GM18519 (cell line): ENCODE results near the gene ROBO1.
"Not testable (repeated sequence)": the region's sequence is repeated elsewhere in the genome, so short reads cannot be mapped to it uniquely, and the experiment has no call there.

ENCODE experiments used
- ATAC-seq: cut with Tn5 transposase; IDR thresholded peaks from one replicate; pipeline ENCODE4 v1.9.1; 2021; ENCODE audit warnings: mild to moderate bottlenecking, moderate library complexity; ENCODE audit not compliant: unreplicated experiment, low FRiP score

ROBO1 gene

GRCh38 chr3:79187426-79187825, 580.4 kb downstream of the ROBO1 start:
- ATAC-seq = no peak

- ATAC-seq = no peak
These were observed 583.5 kb downstream of the ROBO1 start for GRCh38 chr3:79184251-79184650.

- ATAC-seq = no peak
These were observed 584.3 kb downstream of the ROBO1 start for GRCh38 chr3:79183496-79183895.

DNA sequence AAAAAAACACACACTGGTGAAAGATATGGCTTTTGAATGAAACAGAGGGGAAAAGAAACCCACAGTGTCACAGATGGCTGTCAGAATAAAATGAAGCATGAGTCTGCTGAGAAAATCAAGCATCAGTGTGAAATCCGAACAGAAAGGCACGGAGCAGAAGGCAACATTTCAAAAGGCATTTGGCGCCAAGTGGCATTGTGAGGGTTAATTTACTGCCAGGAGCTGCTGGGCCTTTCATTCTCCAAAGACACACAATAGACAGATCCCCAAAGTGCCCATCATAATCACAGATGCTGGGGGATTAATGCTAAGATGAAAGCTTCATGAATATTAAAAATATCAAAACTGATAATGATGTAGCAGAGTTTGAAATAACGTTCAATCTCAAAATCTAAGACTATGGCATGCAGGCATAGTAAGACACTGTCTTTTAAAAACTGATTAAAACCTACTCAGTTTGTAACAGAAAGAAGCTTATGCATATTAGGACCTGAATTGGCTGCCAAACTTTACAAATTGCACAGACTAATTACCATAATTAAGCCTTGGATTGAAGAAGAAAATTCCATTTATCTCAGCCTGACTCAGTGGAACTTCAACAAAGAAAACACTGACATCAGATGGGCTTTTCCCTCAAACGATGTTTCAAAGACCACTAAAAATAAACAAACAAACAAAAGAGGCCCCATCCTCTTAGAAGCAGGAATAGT, 589.2 kb downstream of the ROBO1 start:
- no peak for ATAC-seq

- ATAC-seq = no peak
These were observed 591.9 kb downstream of the ROBO1 start for GRCh38 chr3:79175870-79176269.

DNA sequence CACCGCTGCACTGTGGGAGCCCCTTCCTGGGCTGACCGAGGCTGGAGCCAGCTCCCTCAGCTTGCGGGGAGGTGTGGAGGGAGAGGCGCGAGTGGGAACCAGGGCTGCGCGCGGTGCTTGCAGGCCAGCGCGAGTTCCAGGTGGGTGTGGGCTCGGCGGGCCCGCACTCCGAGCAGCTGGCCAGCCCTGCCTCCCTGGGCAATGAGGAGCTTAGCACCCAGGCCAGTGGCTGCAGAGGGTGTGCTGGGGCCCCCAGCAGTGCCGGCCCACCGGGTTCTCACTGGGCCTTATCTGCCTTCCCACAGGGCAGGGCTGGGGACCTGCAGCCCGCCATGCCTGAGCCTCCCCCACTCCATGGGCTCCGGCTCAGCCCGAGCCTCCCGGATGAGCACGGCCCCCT, 594.5 kb downstream of the ROBO1 start:
- ATAC-seq = not testable (repeated sequence)

DNA sequence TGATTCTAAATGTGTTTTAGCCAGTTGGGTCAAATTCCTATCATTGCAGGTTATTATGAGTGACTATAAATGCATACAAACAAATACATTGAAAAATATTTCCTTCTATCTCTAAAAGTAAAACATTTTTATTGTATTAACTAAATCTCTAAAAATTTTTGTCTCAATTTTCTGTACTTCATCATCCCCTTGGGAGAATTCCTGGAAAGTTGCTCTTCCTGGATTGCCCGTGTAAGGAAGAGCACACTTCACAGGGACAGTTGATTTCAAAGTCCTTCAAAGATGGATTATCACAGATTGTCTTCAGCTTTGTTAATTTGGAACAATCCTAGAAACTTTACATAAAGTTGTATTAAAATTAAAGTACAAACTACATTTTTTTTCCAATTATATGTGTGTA, 595.6 kb downstream of the ROBO1 start:
- ATAC-seq = no peak

DNA sequence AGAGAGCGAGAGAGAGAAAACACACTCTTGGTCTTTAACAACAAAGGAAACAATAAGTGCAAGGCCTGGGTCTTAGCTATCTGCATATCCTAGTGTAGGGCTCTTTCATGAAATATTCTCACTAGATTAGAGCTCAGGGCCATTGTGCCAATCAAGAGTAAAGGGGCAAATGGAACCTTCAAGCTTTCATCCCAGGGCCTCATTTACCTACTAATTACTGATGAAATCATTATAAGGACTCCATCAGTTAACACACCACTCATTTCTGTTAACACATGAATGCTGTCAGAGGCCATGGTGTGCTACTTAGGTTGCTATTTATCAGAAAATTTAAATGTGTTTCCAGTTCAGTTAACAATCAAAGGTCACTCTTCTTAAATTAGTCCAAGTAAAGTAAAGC, 597.8 kb downstream of the ROBO1 start:
- no peak for ATAC-seq

GRCh38 chr3:79167651-79168416, 600.0 kb downstream of the ROBO1 start:
- ATAC-seq = no peak

DNA sequence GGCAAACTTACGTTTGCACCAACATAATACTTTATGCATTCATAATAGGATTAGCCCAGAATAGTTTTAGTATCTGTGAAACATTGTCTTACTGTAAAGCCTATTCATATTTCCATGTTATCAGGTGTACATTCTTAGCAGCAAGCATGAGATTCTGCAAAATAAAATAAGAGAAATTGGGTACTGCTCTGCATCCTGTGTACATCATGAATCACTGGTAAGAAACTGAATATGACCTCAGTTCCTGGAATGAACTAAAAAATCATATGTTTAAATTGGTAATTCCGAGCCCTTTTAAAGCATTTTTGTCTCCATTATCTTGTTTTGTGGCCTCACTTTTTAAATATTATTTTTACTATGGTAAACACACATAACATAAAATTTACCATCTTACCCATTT, 605.1 kb downstream of the ROBO1 start:
- ATAC-seq = no peak

- no peak for ATAC-seq
These were observed 605.9 kb downstream of the ROBO1 start for GRCh38 chr3:79161941-79162340.

DNA sequence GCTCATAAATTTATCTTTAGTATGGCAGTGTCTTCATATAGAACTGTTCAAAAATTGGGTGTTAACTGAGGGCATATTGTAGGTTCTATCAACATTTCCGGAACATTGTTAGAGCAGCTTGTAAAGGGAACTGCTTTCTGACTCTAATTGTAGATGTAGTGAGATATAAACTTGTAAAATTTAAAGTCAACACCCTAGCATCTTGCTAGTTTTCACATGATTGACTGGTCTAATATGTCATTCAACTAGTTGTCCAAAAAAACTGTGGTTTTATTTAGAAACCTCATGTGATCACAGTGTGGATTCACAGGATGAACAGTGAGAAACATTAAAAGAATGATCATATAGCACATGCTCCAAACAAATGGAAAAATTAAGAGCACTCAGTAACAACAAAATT, 607.4 kb downstream of the ROBO1 start:
- ATAC-seq = no peak

DNA sequence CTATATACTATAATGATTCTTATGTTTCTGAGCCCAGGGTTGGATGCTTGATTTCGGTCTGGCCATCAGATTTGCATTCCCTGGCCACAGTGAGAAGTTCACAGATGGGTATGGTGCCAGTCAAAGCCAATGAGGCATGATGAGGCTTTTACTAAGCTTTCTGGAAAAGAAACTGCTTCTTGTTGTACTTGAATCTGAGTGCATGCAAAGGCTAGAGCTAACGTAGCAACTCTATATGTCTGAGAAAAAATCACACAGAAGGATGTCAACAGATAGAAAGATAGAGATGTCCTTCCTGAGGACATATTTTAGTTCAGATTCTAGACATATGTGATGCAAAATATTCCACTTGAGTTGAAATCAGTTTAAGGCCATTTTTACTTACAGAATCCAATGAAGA, 608.1 kb downstream of the ROBO1 start:
- no peak for ATAC-seq

GRCh38 chr3:79157191-79157590, 610.6 kb downstream of the ROBO1 start:
- ATAC-seq = no peak

DNA sequence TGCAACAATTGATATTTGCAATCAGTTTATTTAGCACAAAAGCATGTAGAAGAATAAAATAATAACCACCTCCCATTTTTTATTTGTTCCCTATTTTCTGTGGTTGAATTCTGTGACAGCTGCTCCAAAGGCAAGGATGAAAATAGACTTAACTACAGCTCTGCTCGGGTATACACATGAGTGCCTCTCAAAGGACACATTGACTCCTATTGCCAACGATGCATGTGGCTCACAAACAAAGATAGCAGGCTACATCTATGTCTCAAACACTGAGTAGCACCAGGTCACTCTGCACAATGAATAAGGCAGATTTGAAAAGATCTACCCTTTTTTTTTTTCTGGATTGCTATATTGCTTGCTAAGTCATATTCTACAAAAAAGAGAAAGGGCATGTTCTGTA, 612.9 kb downstream of the ROBO1 start:
- ATAC-seq = no peak

DNA sequence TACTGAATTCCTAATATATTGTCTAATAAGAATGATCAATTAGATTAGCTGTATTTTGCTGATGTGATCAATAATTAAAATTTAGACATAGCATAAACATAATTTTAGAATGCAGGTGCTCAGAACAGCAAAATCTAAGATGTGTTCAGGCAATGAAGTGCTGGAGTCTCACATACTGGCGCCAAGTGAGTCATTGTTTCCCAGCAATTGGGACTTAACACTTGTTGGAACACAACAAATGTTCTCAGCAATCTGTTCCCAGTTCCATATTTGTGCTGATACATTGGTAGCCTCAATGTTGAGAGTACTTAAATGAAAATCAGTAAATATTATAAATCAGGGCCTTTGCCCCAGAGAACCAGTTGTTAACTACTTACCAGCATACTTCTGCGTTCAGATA, 619.0 kb downstream of the ROBO1 start:
- ATAC-seq = no peak

DNA sequence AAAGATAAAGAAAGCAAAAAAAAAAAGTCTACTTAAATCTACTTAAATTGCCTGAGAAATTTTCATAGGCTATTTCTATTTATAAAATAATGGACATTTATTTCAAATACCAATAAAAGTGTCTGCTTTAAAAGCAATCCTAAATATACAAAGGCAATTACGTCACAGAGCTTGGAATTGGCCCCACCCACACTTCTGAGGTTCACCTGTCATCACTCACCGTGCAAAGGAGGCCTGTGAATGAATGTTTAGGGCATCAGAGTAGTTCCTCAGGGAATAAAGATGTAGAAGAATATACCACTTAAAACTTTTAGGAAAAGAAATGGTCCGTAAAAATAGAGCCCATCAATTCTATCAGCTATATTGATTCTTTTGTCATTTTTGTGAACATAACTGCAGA, 621.8 kb downstream of the ROBO1 start:
- no peak for ATAC-seq

- ATAC-seq = no peak
These were observed 627.1 kb downstream of the ROBO1 start for GRCh38 chr3:79140708-79141107.

DNA sequence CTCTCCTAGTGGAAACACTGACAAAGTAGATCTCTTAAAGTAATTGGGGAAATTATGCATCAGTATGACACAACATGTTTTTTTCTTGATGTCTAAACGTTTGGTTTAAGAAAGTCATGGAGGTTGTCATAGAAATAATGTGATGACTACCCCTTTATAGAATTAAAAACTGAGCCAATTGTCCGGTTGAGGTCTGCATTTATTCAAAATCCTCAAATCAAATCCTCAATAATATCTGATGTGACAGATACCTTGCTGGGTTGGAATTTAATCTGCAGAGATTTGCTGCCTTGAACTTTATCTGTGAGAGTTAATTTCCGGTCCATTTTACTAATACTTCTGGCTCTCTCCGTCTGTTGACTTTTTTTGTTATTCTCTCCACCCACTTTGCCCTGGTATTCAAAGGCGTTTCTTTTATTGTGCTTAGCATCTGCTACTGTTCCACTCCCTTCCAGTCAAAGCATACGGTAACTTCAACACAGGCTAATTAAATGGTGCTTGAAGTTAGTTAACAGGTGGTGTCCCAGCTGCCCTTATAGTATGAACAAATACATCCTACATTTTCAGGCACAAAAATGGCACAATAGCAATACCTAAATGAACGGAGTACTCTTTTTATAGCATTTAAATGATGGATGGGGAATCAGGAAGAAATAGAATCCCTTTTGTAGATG, 628.3 kb downstream of the ROBO1 start:
- ATAC-seq = no peak

- ATAC-seq = no peak
These were observed 642.3 kb downstream of the ROBO1 start for GRCh38 chr3:79125313-79125984.

GRCh38 chr3:79115458-79115857, 652.3 kb downstream of the ROBO1 start:
- ATAC-seq = no peak
